HG03025 (cell line): ENCODE data around the gene MACC1.
A peak's percentile ranks its signal among the peaks of the same experiment; 100 is the strongest.
"Not testable (repeated sequence)": the region's sequence is repeated elsewhere in the genome, so short reads cannot be mapped to it uniquely, and the experiment has no call there.

ENCODE experiments used
- ATAC-seq: cut with Tn5 transposase; IDR thresholded peaks from one replicate; pipeline ENCODE4 v1.9.1; 2021; ENCODE audit warnings: mild to moderate bottlenecking, moderate library complexity; ENCODE audit not compliant: unreplicated experiment, low FRiP score

MACC1 gene

GRCh38 chr7:20136647-20137046, 80.5 kb downstream of the MACC1 start:
- ATAC-seq: no peak

- ATAC-seq: no peak
Observed at GRCh38 chr7:20133803-20134202, 83.4 kb downstream of the MACC1 start.

- ATAC-seq: no peak
Observed at GRCh38 chr7:20132585-20132984, 84.6 kb downstream of the MACC1 start.

- ATAC-seq: no peak
Observed at GRCh38 chr7:20131776-20132175, 85.4 kb downstream of the MACC1 start.

- no peak for ATAC-seq
Observed at GRCh38 chr7:20129920-20130319, 87.3 kb downstream of the MACC1 start.

GRCh38 chr7:20128001-20128400, 89.2 kb downstream of the MACC1 start:
- ATAC-seq: no peak

GRCh38 chr7:20126060-20126459, 91.1 kb downstream of the MACC1 start:
- not testable (repeated sequence) for ATAC-seq

GRCh38 chr7:20124087-20124486, 93.1 kb downstream of the MACC1 start:
- not testable (repeated sequence) for ATAC-seq

- not testable (repeated sequence) for ATAC-seq
Observed at GRCh38 chr7:20122653-20123316, 94.4 kb downstream of the MACC1 start.

- ATAC-seq: no peak
Observed at GRCh38 chr7:20122073-20122472, 95.1 kb downstream of the MACC1 start.

- ATAC-seq: no peak
Observed at GRCh38 chr7:20121404-20121803, 95.8 kb downstream of the MACC1 start.

GRCh38 chr7:20120611-20121168, 96.5 kb downstream of the MACC1 start:
- not testable (repeated sequence) for ATAC-seq

- ATAC-seq: no peak
Observed at GRCh38 chr7:20116869-20117268, 100.3 kb downstream of the MACC1 start.

- peak; percentile 91 for ATAC-seq
Observed at GRCh38 chr7:20114468-20114867, 102.7 kb downstream of the MACC1 start.

- peak; percentile 94 for ATAC-seq
Observed at GRCh38 chr7:20113427-20114027, 103.7 kb downstream of the MACC1 start.

- ATAC-seq: no peak
Observed at GRCh38 chr7:20112696-20113095, 104.5 kb downstream of the MACC1 start.

- ATAC-seq: no peak
Observed at GRCh38 chr7:20111821-20112542, 105.2 kb downstream of the MACC1 start.

GRCh38 chr7:20107582-20107981, 109.6 kb downstream of the MACC1 start:
- no peak for ATAC-seq

- no peak for ATAC-seq
Observed at GRCh38 chr7:20104696-20105095, 112.5 kb downstream of the MACC1 start.

- ATAC-seq: no peak
Observed at GRCh38 chr7:20102982-20103381, 114.2 kb downstream of the MACC1 start.

GRCh38 chr7:20095862-20096261, 121.3 kb downstream of the MACC1 start:
- no peak for ATAC-seq
